Prostate gland (tissue), 2 donors: ENCODE data around the gene DNAAF5.

ENCODE experiments used
- CTCF ChIP-seq, 4 experiments: fragments of 200-600 bp in 2 of 4; fragments of 450-650 bp in 2 of 4; sonication (generic) in 2 of 4; IDR thresholded peaks; 1 replicate in 3 of 4; 2 replicates in 1 of 4; pipeline ENCODE4 v1.5.1; 2016 to 2019; ENCODE audit warnings: antibody characterized with exemption in 4 of 4, mild to moderate bottlenecking in 2 of 4, moderate library complexity in 2 of 4
- POLR2A ChIP-seq: fragments of 450-650 bp; IDR thresholded peaks from one replicate; pipeline ENCODE4 v1.6.1; 2016; ENCODE audit warnings: antibody characterized with exemption, mild to moderate bottlenecking
- POLR2AphosphoS5 ChIP-seq: sonication (generic); formaldehyde crosslinking; IDR thresholded peaks from one replicate; pipeline ENCODE4 v1.6.1; 2017; ENCODE audit warnings: antibody characterized with exemption

- no peak for TF ChIP-seq CTCF (IDR thresholded peaks at IDR 0.05)
- no peak for TF ChIP-seq POLR2A
- no peak for TF ChIP-seq POLR2AphosphoS5
These were observed 44.3 kb downstream of the DNAAF5 start for GRCh38 chr7:770741-771166.
